Tibial artery (tissue), 4 donors: ENCODE data around the gene MAN2B1.
A peak's percentile ranks its signal among the peaks of the same experiment; 100 is the strongest.

Experiments used
- DNase-seq, 2 donors: peaks; one replicate each; pipeline ENCODE4 v3.0.0-alpha.2; 2019
- H3K27ac ChIP-seq, 2 donors: fragments of 200-600 bp; sonication (generic) in 1 of 2; 1 replicate in 1 of 2; 2 replicates in 1 of 2; pipeline ENCODE4 v1.5.1; 2018 to 2019; ENCODE audit warnings: mild to moderate bottlenecking in 1 of 2
- H3K27me3 ChIP-seq, 2 donors: fragments of 200-600 bp; sonication (generic) in 1 of 2; one replicate each; pipeline versions ENCODE4 v1.5.1 to v1.6.0; 2016 to 2019
- H3K36me3 ChIP-seq, 3 donors: fragments of 200-600 bp; sonication (generic) in 2 of 3; one replicate each; pipeline ENCODE4 v1.5.1; 2016 to 2019; ENCODE audit warnings: mild to moderate bottlenecking in 2 of 3
- H3K4me1 ChIP-seq, 4 donors: fragments of 200-600 bp; sonication (generic) in 2 of 4; 1 replicate in 3 of 4; 2 replicates in 1 of 4; pipeline ENCODE4 v1.5.1; 2016 to 2019
- H3K4me3 ChIP-seq, 2 donors: fragments of 200-600 bp; sonication (generic) in 1 of 2; 1 replicate in 1 of 2; 2 replicates in 1 of 2; pipeline ENCODE4 v1.5.1; 2018 to 2019; ENCODE audit warnings: mild to moderate bottlenecking in 2 of 2
- H3K9me3 ChIP-seq, 3 donors: fragments of 200-600 bp; sonication (generic) in 1 of 3; one replicate each; pipeline ENCODE4 v1.5.1; 2016 to 2019
- CTCF ChIP-seq, 2 experiments: fragments of 200-600 bp in 1 of 2; fragments of 450-650 bp in 1 of 2; IDR thresholded peaks; one replicate each; pipeline ENCODE4 v1.5.1; 2017 to 2019; ENCODE audit warnings: antibody characterized with exemption in 2 of 2, mild to moderate bottlenecking in 1 of 2, moderate library complexity in 1 of 2
- intact Hi-C: fragments of 100-400 bp; cut with DNase I; formaldehyde crosslinking; loops from one replicate; pipeline ENCODE4 v1.15.0; 2023; ENCODE audit warnings: low total_unique reads

MAN2B1 gene

GRCh38 chr19:12639901-12640613 is 26.5 kb downstream of the MAN2B1 start:
- DNase-seq: peak; percentile 80 to 87
- Histone ChIP-seq H3K4me1 (peaks cover 0 to 13% (median 7%) of the 10 kb centered on the region in 4 donors), H3K9me3 (no peaks in the 10 kb centered on the region), H3K27me3 (no peaks in the 10 kb centered on the region), H3K27ac (no peak overlapping the region), H3K36me3 (no peaks in the 10 kb centered on the region), H3K4me3 (peak overlapping the region in 1 of 2 donors; percentile 27)
- intact Hi-C loops: no loop called here
- TF ChIP-seq CTCF (IDR thresholded peaks at IDR 0.05): peak; percentile 69 to 76

- Histone ChIP-seq H3K9me3 (no peaks in the 10 kb centered on the region), H3K27ac (no peak overlapping the region), H3K27me3 (no peaks in the 10 kb centered on the region), H3K4me3 (no peak overlapping the region), H3K4me1 (peaks cover 0 to 13% (median 7%) of the 10 kb centered on the region in 4 donors), H3K36me3 (no peaks in the 10 kb centered on the region)
- no peak for TF ChIP-seq CTCF (IDR thresholded peaks at IDR 0.05)
- intact Hi-C loops: no loop called here
- DNase-seq: no peak
Observed at GRCh38 chr19:12638611-12639182, 27.8 kb downstream of the MAN2B1 start.

DNA sequence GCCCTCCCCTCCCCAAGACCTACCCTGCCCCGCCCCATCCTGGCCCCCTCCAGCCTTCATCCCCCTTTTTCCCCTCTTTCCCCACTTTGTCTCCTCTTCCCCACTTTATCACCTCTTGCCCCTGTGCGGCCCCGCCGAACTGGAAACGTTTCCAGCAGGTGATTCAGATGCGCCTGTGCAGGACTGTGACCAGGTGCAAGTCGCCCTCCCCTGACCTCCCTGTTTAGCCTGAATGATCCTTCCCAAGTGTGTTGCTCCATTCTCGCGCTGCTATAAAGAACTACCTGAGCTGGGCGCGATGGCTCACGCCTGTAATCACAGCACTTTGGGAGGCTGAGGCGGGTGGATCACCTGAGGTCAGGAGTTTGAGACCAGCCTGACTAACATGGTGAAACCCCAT is 29.9 kb downstream of the MAN2B1 start:
- Histone ChIP-seq H3K4me3 (no peak overlapping the region), H3K27me3 (no peaks in the 10 kb centered on the region), H3K9me3 (no peaks in the 10 kb centered on the region), H3K27ac (no peak overlapping the region), H3K36me3 (peaks cover 4 to 18% (median 11%) of the 10 kb centered on the region in 3 donors), H3K4me1 (peaks cover 0 to 13% (median 7%) of the 10 kb centered on the region in 4 donors)
- DNase-seq: no peak
- intact Hi-C loops: no loop called here
- TF ChIP-seq CTCF (IDR thresholded peaks at IDR 0.05): no peak

GRCh38 chr19:12629215-12629614 is 37.3 kb downstream of the MAN2B1 start:
- DNase-seq: no peak
- intact Hi-C loops: no loop called here
- no peak for TF ChIP-seq CTCF (IDR thresholded peaks at IDR 0.05)
- Histone ChIP-seq H3K4me3 (no peak overlapping the region), H3K9me3 (peaks cover 0 to 11% (median 6%) of the 10 kb centered on the region in 3 donors), H3K27ac (no peak overlapping the region), H3K4me1 (no peaks in the 10 kb centered on the region), H3K27me3 (no peaks in the 10 kb centered on the region), H3K36me3 (peaks cover 75 to 91% (median 79%) of the 10 kb centered on the region in 3 donors)

- no peak for TF ChIP-seq CTCF (IDR thresholded peaks at IDR 0.05)
- peaks cover 0 to 3% (median 0%) of the 10 kb centered on the region in 4 donors for H3K4me1 ChIP-seq
- intact Hi-C loops: no loop called here
- no peak overlapping the region for H3K4me3 ChIP-seq
- DNase-seq: no peak
- H3K9me3 ChIP-seq: peaks cover 0 to 11% (median 6%) of the 10 kb centered on the region in 3 donors
- H3K27me3 ChIP-seq: no peaks in the 10 kb centered on the region
- H3K36me3 ChIP-seq: peaks cover 81 to 97% (median 88%) of the 10 kb centered on the region in 3 donors
- H3K27ac ChIP-seq: no peak overlapping the region
Observed at GRCh38 chr19:12628040-12629022, 38.2 kb downstream of the MAN2B1 start.
